Measurements from ENCODE around the gene HLA-DMB. TPM values are rescaled to one million over a fixed set of nuclear protein-coding genes. Genes with fewer than 3 reads are reported as not detected.
A peak's percentile ranks its signal among the peaks of the same experiment; 100 is the strongest.

The HLA-DMB gene
- total and polyA plus RNA-seq, 10 of the 15 experiments (the other 5 are each of a cell fraction or from before 2014, with no cell fraction given), result 114 to 173 (median 150) TPM

DNA sequence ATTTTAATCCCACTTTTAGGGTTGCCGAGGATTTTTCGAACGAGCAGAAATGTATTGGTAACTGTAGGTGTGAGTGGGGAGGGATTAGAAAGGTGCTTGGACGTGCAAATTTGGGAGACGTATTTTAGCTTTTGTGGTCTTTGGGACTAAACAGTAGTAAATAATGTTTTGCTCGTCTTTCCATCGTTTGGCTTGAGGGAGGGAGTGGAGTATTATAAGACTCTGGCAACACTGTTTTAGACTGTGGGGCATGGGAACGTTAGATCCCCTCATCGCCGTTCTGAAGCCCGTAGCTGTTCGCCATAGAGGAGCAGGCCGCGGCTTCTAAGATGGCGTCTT, 30.4 kb upstream of the HLA-DMB start:
- Histone ChIP-seq H3K9me3 (replicated peaks; ENCODE audit: control insufficient read depth, insufficient read depth, low read length) (no peaks in the 10 kb centered on the region), H3K4me1 (ENCODE audit: control insufficient read depth, insufficient read depth, low read length) (peaks cover 7% of the 10 kb centered on the region), H3K4me2 (ENCODE audit: control insufficient read depth, insufficient read depth) (peak overlapping the region; percentile 82), H3K36me3 (ENCODE audit: control insufficient read depth in 2 of 2, insufficient read depth in 2 of 2, low read length in 1 of 2) (peaks cover 25 to 29% of the 10 kb centered on the region in 2 experiments), H3K9ac (ENCODE audit: control insufficient read depth, insufficient read depth, low read length) (peak overlapping the region; percentile 100), H3K79me2 (ENCODE audit: control insufficient read depth, insufficient read depth, low read length) (peaks cover 93% of the 10 kb centered on the region), H3K27me3 (replicated peaks in 1 of 2; ENCODE audit: control insufficient read depth in 2 of 2, insufficient read depth in 2 of 2, low read length in 1 of 2) (no peaks in the 10 kb centered on the region), H3K4me3 (peak overlapping the region; percentile 90), H2AFZ (ENCODE audit: control insufficient read depth, low read depth, low read length) (no peak overlapping the region), H4K20me1 (ENCODE audit: control insufficient read depth, insufficient read depth) (peaks cover 31% of the 10 kb centered on the region), H3K27ac (ENCODE audit: control insufficient read depth, insufficient read depth) (peak overlapping the region; percentile 100)
- DNase-seq (ENCODE audit: low read depth, low spot score) (no peak), FAIRE-seq (no peak), ATAC-seq (no peak)
- under 1% methylated on average over 15 of the region's 15 CpGs for WGBS (ENCODE audit: insufficient coverage, insufficient replicate concordance, low lambda C conversion rate, missing lambda C conversion rate)
- ChIA-PET POLR2A (interaction anchor here (0.5 to 16.6 kb wide), 30 partner anchors 9 to 1259 kb away, joined by 3 to 486 read pairs (median 6); partner anchors contain the start of genes FKBPL, HLA-DMA, HLA-DMB and HLA-DPA1), SMC1A (ENCODE audit: uncharacterized antibody, unreplicated experiment) (interaction anchor here (0.6 to 17.2 kb wide), 21 partner anchors 14 to 277 kb away, joined by 3 to 347 read pairs (median 5); partner anchors contain the start of genes HLA-DMA, HLA-DMB, HLA-DOA and HLA-DPA1), CTCF (interaction anchor here (0.8 to 13.8 kb wide), 16 partner anchors 9 to 147 kb away, joined by 3 to 162 read pairs (median 9); partner anchors contain the start of genes HLA-DMA, HLA-DMB, HLA-DPB1 and PSMB9), RAD21 (ENCODE audit: unreplicated experiment) (interaction anchor here (0.9 to 12.2 kb wide), 20 partner anchors 11 to 1396 kb away, joined by 3 to 224 read pairs (median 10); partner anchors contain the start of genes HLA-DMA, HLA-DMB, HLA-DOA and HLA-DPB1)
- intact Hi-C loops (cut with micrococcal nuclease; ENCODE audit: unreplicated experiment) (loop anchor here (2.0 to 5.0 kb wide), 3 partner anchors 18 to 129 kb away; partner anchors contain the start of genes HLA-DMA and PSMB8), in situ Hi-C loops (cut with MboI) (loop anchor here (25.0 kb wide), 2 partner anchors 1409 to 1691 kb away; partner anchors contain the start of gene LTA)
- TSS peak; percentile 58 for BruUV-seq (replicated peaks)
- 0 out of 2 replicates have a peak, but pooled peaks have one; percentile 62 for TF ChIP-seq ZBED1 (IDR thresholded peaks at IDR 0.05; ENCODE audit: borderline replicate concordance)
- TF ChIP-seq PAX8 (IDR thresholded peaks at IDR 0.05), result peak; percentile 92
- TF ChIP-seq GATAD2B (conservative IDR thresholded peaks at IDR 0.05; ENCODE audit: low read depth), result 0 out of 2 replicates have a peak, but pooled peaks have one; percentile 44
- TF ChIP-seq SIX5 (IDR thresholded peaks at IDR 0.05; ENCODE audit: low read depth, low read length, severe bottlenecking), result no peak
- TF ChIP-seq MLLT1 (IDR thresholded peaks at IDR 0.05), result peak; percentile 97
- 0 out of 2 replicates have a peak, but pooled peaks have one; percentile 7 for TF ChIP-seq TBL1XR1 (IDR thresholded peaks at IDR 0.05; ENCODE audit: low read depth, low read length)
- TF ChIP-seq SMAD5 (IDR thresholded peaks at IDR 0.05; ENCODE audit: low read depth), result 0 out of 2 replicates have a peak, but pooled peaks have one; percentile 48
- TF ChIP-seq, protein P1, sequence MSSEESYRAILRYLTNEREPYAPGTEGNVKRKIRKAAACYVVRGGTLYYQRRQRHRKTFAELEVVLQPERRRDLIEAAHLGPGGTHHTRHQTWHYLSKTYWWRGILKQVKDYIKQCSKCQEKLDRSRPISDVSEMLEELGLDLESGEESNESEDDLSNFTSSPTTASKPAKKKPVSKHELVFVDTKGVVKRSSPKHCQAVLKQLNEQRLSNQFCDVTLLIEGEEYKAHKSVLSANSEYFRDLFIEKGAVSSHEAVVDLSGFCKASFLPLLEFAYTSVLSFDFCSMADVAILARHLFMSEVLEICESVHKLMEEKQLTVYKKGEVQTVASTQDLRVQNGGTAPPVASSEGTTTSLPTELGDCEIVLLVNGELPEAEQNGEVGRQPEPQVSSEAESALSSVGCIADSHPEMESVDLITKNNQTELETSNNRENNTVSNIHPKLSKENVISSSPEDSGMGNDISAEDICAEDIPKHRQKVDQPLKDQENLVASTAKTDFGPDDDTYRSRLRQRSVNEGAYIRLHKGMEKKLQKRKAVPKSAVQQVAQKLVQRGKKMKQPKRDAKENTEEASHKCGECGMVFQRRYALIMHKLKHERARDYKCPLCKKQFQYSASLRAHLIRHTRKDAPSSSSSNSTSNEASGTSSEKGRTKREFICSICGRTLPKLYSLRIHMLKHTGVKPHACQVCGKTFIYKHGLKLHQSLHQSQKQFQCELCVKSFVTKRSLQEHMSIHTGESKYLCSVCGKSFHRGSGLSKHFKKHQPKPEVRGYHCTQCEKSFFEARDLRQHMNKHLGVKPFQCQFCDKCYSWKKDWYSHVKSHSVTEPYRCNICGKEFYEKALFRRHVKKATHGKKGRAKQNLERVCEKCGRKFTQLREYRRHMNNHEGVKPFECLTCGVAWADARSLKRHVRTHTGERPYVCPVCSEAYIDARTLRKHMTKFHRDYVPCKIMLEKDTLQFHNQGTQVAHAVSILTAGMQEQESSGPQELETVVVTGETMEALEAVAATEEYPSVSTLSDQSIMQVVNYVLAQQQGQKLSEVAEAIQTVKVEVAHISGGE (CRISPR knock-in tag; IDR thresholded peaks at IDR 0.05), result 0 out of 2 replicates have a peak, but pooled peaks have one; percentile 4
- TF ChIP-seq, protein P2, sequence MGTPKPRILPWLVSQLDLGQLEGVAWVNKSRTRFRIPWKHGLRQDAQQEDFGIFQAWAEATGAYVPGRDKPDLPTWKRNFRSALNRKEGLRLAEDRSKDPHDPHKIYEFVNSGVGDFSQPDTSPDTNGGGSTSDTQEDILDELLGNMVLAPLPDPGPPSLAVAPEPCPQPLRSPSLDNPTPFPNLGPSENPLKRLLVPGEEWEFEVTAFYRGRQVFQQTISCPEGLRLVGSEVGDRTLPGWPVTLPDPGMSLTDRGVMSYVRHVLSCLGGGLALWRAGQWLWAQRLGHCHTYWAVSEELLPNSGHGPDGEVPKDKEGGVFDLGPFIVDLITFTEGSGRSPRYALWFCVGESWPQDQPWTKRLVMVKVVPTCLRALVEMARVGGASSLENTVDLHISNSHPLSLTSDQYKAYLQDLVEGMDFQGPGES (IDR thresholded peaks at IDR 0.05), result no peak
- TF ChIP-seq TCF12 (IDR thresholded peaks at IDR 0.05; ENCODE audit: low read depth, low read length), result 0 out of 2 replicates have a peak, but pooled peaks have one; percentile 33
- peak; percentile 53; the same call in 1 of the 2 replicates for TF ChIP-seq POLR2AphosphoS5 (IDR thresholded peaks at IDR 0.05; ENCODE audit: low read length)
- peak; percentile 69 for TF ChIP-seq BMI1 (IDR thresholded peaks at IDR 0.05; ENCODE audit: borderline replicate concordance)
- TF ChIP-seq ZNF687 (IDR thresholded peaks at IDR 0.05), result 0 out of 2 replicates have a peak, but pooled peaks have one; percentile 57

Data from GM12878 (cell line).